MM.1S (cell line): ENCODE data around the gene HNRNPA0.

Experiments used
- EZH2 ChIP-seq: fragments of 300-600 bp; sonication (generic); optimal IDR thresholded peaks from 2 replicates; pipeline ENCODE3; 2017; ENCODE audit warnings: low read depth, mild to moderate bottlenecking, antibody characterized with exemption, low read length, mixed read lengths
- EZH2phosphoT487 ChIP-seq: fragments of 300-600 bp; sonication (generic); IDR thresholded peaks from 2 replicates; pipeline ENCODE4 v1.6.1; 2018; ENCODE audit warnings: antibody characterized with exemption, low read length
- TF ChIP-seq, protein P1 (sequence below): fragments of 300-600 bp; sonication (generic); IDR thresholded peaks from 2 replicates; pipeline ENCODE4 v1.5.1; 2016; ENCODE audit warnings: antibody characterized with exemption, low read length, mixed read lengths

DNA sequence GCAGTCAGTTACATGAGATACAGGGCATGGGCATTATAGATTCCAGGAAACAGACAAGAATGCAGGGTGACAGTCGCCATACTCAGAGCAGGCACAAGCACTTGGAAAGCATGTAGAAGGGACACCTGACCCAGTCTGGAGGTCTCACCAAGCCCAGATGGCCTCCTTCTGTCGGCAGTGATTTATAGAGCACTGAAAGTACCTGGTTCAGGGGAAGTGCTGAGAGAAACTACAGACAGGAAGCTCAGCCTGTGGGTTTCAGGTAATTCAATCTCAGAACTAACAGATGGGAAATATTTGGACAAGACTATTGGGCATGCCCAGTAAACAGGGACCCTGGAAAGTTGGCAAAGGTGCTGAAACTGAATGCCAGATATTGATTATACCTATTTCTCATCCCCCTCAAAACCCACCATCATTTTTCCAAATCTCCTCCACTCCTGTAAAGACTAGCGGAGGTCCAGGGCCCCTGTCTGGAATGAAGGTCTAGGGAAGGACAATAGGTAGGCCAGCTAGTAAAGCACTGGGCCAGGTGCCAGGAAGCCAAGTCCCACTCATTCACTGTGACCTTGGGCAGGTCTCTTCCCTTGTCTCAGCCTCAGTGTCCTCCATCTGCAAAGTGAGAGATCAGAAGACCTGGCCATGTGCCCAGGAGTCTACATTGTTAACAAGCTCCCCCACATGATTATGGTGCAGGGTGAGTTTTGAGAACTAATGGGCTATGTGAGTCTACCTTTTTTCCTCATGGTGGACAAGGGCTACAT is 45.2 kb downstream of the HNRNPA0 start:
- TF ChIP-seq, protein P1, sequence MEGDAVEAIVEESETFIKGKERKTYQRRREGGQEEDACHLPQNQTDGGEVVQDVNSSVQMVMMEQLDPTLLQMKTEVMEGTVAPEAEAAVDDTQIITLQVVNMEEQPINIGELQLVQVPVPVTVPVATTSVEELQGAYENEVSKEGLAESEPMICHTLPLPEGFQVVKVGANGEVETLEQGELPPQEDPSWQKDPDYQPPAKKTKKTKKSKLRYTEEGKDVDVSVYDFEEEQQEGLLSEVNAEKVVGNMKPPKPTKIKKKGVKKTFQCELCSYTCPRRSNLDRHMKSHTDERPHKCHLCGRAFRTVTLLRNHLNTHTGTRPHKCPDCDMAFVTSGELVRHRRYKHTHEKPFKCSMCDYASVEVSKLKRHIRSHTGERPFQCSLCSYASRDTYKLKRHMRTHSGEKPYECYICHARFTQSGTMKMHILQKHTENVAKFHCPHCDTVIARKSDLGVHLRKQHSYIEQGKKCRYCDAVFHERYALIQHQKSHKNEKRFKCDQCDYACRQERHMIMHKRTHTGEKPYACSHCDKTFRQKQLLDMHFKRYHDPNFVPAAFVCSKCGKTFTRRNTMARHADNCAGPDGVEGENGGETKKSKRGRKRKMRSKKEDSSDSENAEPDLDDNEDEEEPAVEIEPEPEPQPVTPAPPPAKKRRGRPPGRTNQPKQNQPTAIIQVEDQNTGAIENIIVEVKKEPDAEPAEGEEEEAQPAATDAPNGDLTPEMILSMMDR = no peak
- TF ChIP-seq EZH2 (no peak), EZH2phosphoT487 (no peak)
